Measurements from ENCODE around the gene UTP3.

DNA sequence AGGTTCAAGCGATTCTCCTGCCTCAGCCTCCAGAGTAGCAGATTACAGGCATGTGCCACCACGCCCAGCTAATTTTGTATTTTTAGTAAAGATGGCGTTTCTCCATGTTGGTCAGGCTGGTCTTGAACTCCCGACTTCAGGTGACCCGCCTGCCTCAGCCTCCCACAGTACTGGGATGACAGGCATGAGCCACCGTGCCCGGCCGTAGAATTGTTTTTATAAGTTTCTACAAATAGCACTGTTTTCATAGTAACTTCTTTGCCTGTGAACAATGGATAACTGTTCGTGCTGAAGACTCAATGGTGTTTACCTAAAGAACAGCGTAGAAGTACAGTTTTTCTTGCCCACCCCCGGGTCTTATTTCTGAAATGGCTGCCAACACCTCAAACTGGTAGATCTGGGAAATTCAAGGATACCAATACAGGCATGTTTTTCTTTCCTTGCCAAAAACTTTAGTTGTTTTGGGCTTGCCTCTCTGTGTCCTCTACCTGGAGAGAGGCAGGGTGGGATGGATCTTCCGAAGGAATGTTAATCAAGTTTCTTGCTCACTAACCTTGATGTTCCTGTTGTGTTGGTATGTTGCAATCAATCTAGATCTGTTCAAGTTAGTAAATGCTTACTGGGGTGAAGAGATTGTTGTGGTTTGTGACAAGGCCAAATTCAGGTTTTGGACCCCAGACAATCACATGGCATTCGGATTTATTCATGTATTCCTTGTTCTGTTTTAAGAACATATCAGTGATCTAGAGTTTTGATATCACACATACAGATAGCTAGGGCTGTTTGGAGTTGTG lies 30.7 kb downstream of the UTP3 start:
- no peak for TF ChIP-seq EZH2 (IDR thresholded peaks at IDR 0.05; ENCODE audit: low read depth)
- TF ChIP-seq, protein P1, sequence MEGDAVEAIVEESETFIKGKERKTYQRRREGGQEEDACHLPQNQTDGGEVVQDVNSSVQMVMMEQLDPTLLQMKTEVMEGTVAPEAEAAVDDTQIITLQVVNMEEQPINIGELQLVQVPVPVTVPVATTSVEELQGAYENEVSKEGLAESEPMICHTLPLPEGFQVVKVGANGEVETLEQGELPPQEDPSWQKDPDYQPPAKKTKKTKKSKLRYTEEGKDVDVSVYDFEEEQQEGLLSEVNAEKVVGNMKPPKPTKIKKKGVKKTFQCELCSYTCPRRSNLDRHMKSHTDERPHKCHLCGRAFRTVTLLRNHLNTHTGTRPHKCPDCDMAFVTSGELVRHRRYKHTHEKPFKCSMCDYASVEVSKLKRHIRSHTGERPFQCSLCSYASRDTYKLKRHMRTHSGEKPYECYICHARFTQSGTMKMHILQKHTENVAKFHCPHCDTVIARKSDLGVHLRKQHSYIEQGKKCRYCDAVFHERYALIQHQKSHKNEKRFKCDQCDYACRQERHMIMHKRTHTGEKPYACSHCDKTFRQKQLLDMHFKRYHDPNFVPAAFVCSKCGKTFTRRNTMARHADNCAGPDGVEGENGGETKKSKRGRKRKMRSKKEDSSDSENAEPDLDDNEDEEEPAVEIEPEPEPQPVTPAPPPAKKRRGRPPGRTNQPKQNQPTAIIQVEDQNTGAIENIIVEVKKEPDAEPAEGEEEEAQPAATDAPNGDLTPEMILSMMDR (conservative IDR thresholded peaks at IDR 0.05) = no peak
